Fibroblast of villous mesenchyme (primary cell): ENCODE results near the gene MAGI1. TPM values are rescaled to one million over a fixed set of nuclear protein-coding genes. Genes with fewer than 3 reads are reported as not detected.

ENCODE experiments used
- DNase-seq: peaks from one replicate; pipeline ENCODE4 v3.0.0-alpha.2; 2010; ENCODE audit warnings: low read depth
- H3K4me3 ChIP-seq: 2 replicates; pipeline ENCODE4 v1.5.1; 2011; ENCODE audit warnings: low read depth, mild to moderate bottlenecking, low read length
- total RNA-seq: library from RNA; depleted of rRNA; stranded (reverse); fragments of >200 nt; gene quantifications from 2 replicates; pipeline ENCODE4 v1.2.3, GENCODE V29; 2012
- TF ChIP-seq, protein P1 (sequence below): IDR thresholded peaks from 2 replicates; pipeline ENCODE4 v1.5.1; 2012; ENCODE audit warnings: low read depth, mild to moderate bottlenecking, low read length; ENCODE audit not compliant: insufficient read depth

Gene MAGI1
- total RNA-seq, 1 donor = 20.7 TPM

DNA sequence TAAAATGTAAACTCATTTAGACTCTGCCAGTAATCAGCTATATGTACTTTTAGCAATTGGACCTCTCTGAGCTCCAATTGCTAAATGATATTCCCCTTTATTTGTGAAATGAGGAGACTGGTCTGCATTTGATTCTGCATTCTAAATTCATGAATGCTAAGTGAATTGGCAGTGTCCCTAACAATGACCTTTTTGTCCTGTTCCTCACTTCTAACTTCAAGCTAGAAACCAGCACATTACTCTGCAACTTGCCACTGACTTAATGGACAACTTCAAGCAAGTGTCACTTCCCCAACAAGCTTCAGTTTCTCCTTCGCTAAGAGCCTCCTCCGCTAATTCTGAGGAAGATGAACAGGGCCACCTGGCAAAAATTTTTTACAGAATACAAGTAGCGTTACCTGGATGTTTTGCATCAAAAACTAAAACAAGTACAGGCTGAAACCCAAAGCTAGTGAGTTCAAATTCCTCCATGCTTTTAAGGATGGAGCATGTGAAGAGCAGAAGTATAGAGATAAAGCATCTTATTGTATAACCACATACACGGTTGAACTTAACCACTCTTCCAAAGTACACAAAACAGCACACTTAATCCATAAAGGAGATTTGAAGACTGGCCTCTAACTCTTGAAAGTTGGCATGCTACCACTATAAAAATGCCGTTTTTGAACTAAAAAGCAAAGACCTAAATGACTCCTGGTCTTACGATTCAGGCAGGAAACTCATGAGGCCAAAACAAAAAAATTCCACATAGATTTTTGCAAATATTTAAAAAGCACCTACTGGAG is 207.6 kb downstream of the MAGI1 start:
- TF ChIP-seq, protein P1, sequence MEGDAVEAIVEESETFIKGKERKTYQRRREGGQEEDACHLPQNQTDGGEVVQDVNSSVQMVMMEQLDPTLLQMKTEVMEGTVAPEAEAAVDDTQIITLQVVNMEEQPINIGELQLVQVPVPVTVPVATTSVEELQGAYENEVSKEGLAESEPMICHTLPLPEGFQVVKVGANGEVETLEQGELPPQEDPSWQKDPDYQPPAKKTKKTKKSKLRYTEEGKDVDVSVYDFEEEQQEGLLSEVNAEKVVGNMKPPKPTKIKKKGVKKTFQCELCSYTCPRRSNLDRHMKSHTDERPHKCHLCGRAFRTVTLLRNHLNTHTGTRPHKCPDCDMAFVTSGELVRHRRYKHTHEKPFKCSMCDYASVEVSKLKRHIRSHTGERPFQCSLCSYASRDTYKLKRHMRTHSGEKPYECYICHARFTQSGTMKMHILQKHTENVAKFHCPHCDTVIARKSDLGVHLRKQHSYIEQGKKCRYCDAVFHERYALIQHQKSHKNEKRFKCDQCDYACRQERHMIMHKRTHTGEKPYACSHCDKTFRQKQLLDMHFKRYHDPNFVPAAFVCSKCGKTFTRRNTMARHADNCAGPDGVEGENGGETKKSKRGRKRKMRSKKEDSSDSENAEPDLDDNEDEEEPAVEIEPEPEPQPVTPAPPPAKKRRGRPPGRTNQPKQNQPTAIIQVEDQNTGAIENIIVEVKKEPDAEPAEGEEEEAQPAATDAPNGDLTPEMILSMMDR = no peak
- peak; percentile 30 for DNase-seq
- no peak overlapping the region for H3K4me3 ChIP-seq

DNA sequence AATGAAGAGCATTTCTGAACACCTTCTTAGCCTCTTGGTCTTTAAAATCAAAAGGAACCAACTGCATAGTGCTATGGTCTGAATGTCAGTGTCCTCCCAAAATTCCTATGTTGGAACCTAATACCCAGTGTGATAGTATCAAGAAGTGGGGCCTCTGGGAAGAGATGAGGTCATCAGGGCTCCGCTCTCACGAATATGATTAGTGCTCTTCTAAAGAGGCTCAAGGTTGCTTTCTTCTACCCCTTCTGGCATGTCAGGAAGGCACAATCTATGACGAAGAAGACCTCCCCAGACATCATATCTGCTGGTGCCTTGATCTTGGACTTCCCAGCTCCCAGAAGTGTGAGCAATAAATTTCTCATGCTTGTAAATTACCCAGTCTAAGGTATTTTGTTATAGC is 209.5 kb downstream of the MAGI1 start:
- TF ChIP-seq, protein P1 = no peak
- H3K4me3 ChIP-seq = no peak overlapping the region
- DNase-seq = no peak

DNA sequence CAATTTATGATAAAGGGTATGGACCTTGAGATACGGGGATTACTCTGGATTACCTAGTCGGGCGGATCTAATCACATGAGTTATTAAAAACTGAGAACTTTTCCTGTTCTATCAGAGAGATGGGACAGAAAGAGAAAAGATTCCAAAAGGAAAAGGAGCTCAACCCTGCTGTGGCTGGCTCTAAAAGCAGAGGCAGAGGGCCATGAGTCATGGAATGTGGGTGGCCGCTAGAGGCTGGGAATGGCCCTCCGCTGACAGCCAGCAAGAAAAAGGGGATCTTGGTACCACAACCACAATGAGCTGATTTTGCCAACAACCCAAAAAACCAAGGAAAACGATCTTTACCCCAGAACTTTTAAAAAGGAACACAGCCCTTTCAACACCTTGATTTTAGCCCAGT is 210.0 kb downstream of the MAGI1 start:
- DNase-seq = no peak
- TF ChIP-seq, protein P1 = no peak

DNA sequence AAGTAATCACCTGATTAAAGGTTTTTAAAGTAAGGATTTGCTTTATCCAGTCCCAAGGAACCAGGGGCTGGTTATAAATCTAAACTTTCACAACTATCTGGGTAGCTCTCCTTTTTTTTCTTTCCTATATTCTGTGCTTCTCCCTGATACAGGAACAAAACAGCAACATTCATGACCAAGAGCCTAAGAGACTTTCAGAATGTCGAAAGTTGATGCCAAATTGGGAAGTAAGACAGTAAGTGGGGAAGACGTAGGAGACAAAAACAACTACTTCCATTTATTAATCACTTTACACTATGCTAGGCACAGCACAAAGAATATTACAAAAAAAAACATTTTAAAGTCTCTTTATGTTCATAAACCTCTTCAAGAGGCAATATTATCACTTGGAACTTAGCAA is 211.6 kb downstream of the MAGI1 start:
- H3K4me3 ChIP-seq = no peak overlapping the region
- TF ChIP-seq, protein P1 = no peak
- no peak for DNase-seq

More for the DNA sequence above, 210.0 kb downstream of the MAGI1 start:
- H3K4me3 ChIP-seq = no peak overlapping the region

DNA sequence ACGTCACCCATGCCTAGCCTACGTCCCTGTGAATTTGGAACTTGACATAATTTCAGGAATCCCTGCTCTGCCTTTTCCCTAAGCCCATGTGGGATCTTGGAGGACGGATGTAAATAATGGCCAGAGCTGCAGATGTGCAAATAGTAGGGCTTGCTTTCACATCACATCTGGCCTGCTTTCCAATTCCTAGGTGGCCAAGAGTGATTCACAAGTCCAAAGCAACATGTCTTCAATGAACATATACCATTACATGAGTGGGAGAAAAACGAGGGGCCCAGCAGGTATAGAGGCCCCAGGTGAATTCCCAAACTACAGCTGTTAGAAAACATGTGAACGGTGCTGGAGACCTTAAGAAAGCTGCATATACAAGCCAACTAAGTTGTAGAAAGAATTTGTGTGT is 214.6 kb downstream of the MAGI1 start:
- DNase-seq = no peak
- TF ChIP-seq, protein P1 = no peak
- no peak overlapping the region for H3K4me3 ChIP-seq

DNA sequence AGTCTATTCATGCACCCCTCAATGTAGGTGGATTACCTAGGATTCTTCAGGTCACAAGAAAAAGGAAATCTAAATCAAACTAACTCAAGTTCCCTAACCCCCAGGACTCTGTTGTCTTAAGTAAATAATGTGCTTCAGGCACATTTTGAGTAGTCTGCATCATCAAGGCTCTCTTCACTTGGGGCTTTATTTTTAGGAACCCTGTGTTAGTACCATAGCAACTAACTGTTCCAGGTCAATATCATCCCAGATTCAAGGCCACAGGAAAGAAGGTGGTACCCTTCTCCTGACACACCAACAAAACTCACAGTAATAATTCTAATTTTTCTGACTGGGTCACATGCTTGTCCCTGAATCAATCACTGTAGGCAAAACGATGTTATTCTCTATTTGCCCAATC is 218.1 kb downstream of the MAGI1 start:
- no peak overlapping the region for H3K4me3 ChIP-seq
- no peak for DNase-seq
- TF ChIP-seq, protein P1 = no peak

DNA sequence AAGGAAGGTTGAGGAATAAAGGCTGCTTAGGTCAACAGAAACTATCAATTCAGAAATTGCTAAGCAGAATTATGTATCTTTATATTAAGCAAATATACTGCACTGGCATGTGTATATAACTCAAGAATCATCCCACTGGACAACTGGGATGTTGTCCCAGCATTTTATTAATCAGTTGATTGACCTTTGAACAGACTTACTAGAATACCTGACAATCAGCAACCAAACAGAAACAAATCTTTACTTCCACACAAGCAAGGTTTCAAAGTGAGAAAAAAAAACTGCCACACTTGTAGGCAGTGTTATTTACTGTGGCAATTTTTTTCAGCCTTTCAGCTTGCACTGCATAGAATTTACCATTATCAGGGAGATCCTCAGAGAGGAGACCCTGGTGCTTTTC is 218.8 kb downstream of the MAGI1 start:
- TF ChIP-seq, protein P1 = no peak
- no peak for DNase-seq
- H3K4me3 ChIP-seq = no peak overlapping the region
